PC-3 (cell line): ENCODE results near the gene IFITM5.
"Not testable (repeated sequence)": the region's sequence is repeated elsewhere in the genome, so short reads cannot be mapped to it uniquely, and the experiment has no call there.

Source experiments
- EZH2 ChIP-seq: fragments of 300-600 bp; sonication (generic); IDR thresholded peaks from one replicate; pipeline ENCODE4 v1.6.1; 2017; ENCODE audit warnings: antibody characterized with exemption, mild to moderate bottlenecking, low read length; ENCODE audit not compliant: unreplicated experiment
- TF ChIP-seq, protein P1 (sequence below): fragments of 300-600 bp; sonication (generic); conservative IDR thresholded peaks from 2 replicates; pipeline ENCODE4 v1.5.1; 2017; ENCODE audit warnings: antibody characterized with exemption, low read depth, mild to moderate bottlenecking, low read length

DNA sequence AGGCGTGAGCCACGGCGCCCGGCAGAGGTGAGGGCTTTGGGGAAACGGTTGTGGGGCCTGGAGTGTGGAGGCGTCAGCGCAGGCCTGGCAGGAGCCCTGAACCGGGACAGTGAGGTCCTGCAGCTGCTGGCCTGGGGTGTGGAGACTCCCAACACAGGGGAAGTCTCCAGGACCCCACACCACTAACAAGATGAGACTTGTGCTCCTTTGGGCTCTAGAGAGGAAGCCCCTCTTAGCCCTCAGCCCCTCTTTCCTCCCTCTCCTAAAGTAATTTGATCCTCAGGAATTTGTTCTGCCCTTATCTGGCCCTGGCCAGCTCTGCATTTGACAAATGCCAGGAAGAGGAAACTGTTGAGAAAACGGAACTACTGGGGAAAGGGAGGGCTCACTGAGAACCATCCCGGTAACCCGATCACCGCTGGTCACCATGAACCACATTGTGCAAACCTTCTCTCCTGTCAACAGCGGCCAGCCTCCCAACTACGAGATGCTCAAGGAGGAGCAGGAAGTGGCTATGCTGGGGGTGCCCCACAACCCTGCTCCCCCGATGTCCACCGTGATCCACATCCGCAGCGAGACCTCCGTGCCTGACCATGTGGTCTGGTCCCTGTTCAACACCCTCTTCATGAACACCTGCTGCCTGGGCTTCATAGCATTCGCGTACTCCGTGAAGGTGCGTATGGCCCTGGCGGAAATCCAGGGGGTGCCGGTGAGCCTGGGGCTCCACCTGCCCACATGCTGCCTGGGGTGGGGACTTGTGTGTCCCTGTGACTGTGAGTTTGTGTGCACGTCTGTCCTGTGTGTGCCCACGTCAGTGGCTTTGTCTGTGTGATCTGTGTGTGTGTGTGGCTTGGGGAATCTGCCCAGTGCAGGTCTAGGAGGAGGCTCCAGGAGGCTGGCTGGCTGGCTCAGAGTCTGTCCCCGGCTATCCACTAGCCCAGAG, 8.7 kb upstream of the IFITM5 start, which contains the start of gene IFITM2:
- TF ChIP-seq, protein P1, sequence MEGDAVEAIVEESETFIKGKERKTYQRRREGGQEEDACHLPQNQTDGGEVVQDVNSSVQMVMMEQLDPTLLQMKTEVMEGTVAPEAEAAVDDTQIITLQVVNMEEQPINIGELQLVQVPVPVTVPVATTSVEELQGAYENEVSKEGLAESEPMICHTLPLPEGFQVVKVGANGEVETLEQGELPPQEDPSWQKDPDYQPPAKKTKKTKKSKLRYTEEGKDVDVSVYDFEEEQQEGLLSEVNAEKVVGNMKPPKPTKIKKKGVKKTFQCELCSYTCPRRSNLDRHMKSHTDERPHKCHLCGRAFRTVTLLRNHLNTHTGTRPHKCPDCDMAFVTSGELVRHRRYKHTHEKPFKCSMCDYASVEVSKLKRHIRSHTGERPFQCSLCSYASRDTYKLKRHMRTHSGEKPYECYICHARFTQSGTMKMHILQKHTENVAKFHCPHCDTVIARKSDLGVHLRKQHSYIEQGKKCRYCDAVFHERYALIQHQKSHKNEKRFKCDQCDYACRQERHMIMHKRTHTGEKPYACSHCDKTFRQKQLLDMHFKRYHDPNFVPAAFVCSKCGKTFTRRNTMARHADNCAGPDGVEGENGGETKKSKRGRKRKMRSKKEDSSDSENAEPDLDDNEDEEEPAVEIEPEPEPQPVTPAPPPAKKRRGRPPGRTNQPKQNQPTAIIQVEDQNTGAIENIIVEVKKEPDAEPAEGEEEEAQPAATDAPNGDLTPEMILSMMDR, result 0 out of 2 replicates have a peak, but pooled peaks have one; percentile 13
- not testable (repeated sequence) for TF ChIP-seq EZH2
